K562 (cell line): ENCODE measurements around the gene ACTBL2. TPM values are rescaled to one million over a fixed set of nuclear protein-coding genes. Genes with fewer than 3 reads are reported as not detected.

Experiments
- ATAC-seq: fragments of 200-7000 bp; cut with Tn5 transposase; 3 replicates; pipeline ENCODE4 v1.9.1; 2020; ENCODE audit warnings: moderate library complexity
- BruUV-seq: library from RNA; stranded (reverse); fragments of 400-500 nt; replicated peaks from 2 replicates; lab custom pipeline; 2021; lab: Mats Ljungman, UMichigan
- CTCF ChIA-PET: fragments of 300-600 bp; formaldehyde crosslinking; extraction: SDS; loops from one replicate; lab custom pipeline; 2021; ENCODE audit warnings: low intra/inter-chr PET ratio; lab: Yijun Ruan, JAX
- POLR2A ChIA-PET: fragments of 300-600, 350-650 bp; sonication (Branson Sonifier 250); formaldehyde crosslinking; extraction: SDS; loops from one replicate; lab custom pipeline; 2021; ENCODE audit warnings: antibody characterized with exemption, inconsistent platforms; lab: Yijun Ruan, JAX
- DNase-seq, 4 experiments: peaks; one replicate each; pipeline versions ENCODE4 v3.0.0 to v3.0.0-alpha.2; 2011 to 2018; ENCODE audit warnings: low spot score in 3 of 4, mixed read lengths in 3 of 4; ENCODE audit errors: extremely low read depth in 1 of 4
- FAIRE-seq: peaks from 2 replicates; lab custom pipeline; 2011; peaks lifted over from hg19 to GRCh38; lab: Jason Lieb, UNC
- H2AFZ ChIP-seq: 2 replicates; pipeline ENCODE4 v1.6.0; 2011; ENCODE audit warnings: low read depth, low read length, control low read depth, inconsistent platforms
- H3K27ac ChIP-seq: fragments of 200-600 bp; 3 replicates; pipeline ENCODE4 v1.8.0; 2011; ENCODE audit warnings: low read depth, mild to moderate bottlenecking, control low read depth, inconsistent platforms, low read length, moderate library complexity, mixed read lengths; ENCODE audit errors: extremely low read depth
- H3K27me3 ChIP-seq, 2 experiments: fragments of 300-600 bp in 1 of 2; 2 replicates in 1 of 2; 3 replicates in 1 of 2; pipeline versions ENCODE4 v1.6.0 to v1.8.0; 2011; ENCODE audit warnings: inconsistent platforms in 2 of 2, low read length in 2 of 2, mild to moderate bottlenecking in 1 of 2, mixed read lengths in 1 of 2, moderate library complexity in 1 of 2; ENCODE audit not compliant: control insufficient read depth in 2 of 2, insufficient read depth in 2 of 2
- H3K36me3 ChIP-seq: fragments of 300-600 bp; 3 replicates; pipeline ENCODE4 v1.8.0; 2011; ENCODE audit warnings: mild to moderate bottlenecking, low read length, inconsistent platforms; ENCODE audit not compliant: control insufficient read depth, insufficient read depth
- H3K4me1 ChIP-seq, 2 experiments: fragments of 200-600 bp in 1 of 2; replicated peaks in 1 of 2; 2 replicates in 1 of 2; 3 replicates in 1 of 2; pipeline versions ENCODE4 v1.5.1 to v1.8.0; 2011; ENCODE audit warnings: inconsistent platforms in 2 of 2, low read length in 2 of 2, mild to moderate bottlenecking in 1 of 2, mixed read lengths in 1 of 2, moderate library complexity in 1 of 2; ENCODE audit not compliant: control insufficient read depth in 2 of 2, insufficient read depth in 2 of 2
- H3K4me2 ChIP-seq: 2 replicates; pipeline ENCODE4 v1.6.1; 2011; ENCODE audit warnings: low read length, control low read depth, inconsistent platforms, mixed read lengths; ENCODE audit not compliant: insufficient read depth
- H3K4me3 ChIP-seq: fragments of 200-600 bp; sonication (generic), shearing (Covaris generic); 2 replicates; pipeline ENCODE4 v1.5.1; 2016; ENCODE audit warnings: control low read depth, inconsistent platforms
- H3K79me2 ChIP-seq: fragments of 200-600 bp; 3 replicates; pipeline ENCODE4 v1.8.0; 2011; ENCODE audit warnings: low read length, inconsistent platforms; ENCODE audit not compliant: control insufficient read depth, insufficient read depth
- H3K9ac ChIP-seq, 2 experiments: 2 replicates each; pipeline versions ENCODE4 v1.6.0 to v1.6.1; 2011; ENCODE audit warnings: low read depth in 2 of 2, low read length in 2 of 2, control low read depth in 1 of 2, inconsistent platforms in 1 of 2, mild to moderate bottlenecking in 1 of 2, mixed read lengths in 1 of 2; ENCODE audit not compliant: insufficient read depth in 1 of 2
- H3K9me1 ChIP-seq: one replicate; pipeline ENCODE4 v1.6.0; 2011; ENCODE audit warnings: inconsistent platforms, mild to moderate bottlenecking, low read length, moderate library complexity; ENCODE audit not compliant: control insufficient read depth, insufficient read depth
- H3K9me3 ChIP-seq: replicated peaks from 2 replicates; pipeline ENCODE4 v1.5.1; 2011; ENCODE audit warnings: low read depth, low read length, inconsistent platforms; ENCODE audit not compliant: control insufficient read depth, insufficient read depth
- H4K20me1 ChIP-seq: replicated peaks from 2 replicates; pipeline ENCODE4 v1.6.1; 2011; ENCODE audit warnings: low read length, inconsistent platforms, mixed read lengths; ENCODE audit not compliant: control insufficient read depth, insufficient read depth
- BRF1 ChIP-seq: IDR thresholded peaks from 3 replicates; pipeline ENCODE4 v1.6.1; 2011; ENCODE audit warnings: borderline replicate concordance, mild to moderate bottlenecking; ENCODE audit not compliant: insufficient read length; ENCODE audit errors: extremely low read depth
- BRF2 ChIP-seq: IDR thresholded peaks from 3 replicates; pipeline ENCODE4 v1.6.1; 2011; ENCODE audit warnings: borderline replicate concordance, mild to moderate bottlenecking; ENCODE audit not compliant: insufficient read length, insufficient read depth
- DEAF1 ChIP-seq: fragments of 450-650 bp; formaldehyde crosslinking; IDR thresholded peaks from 2 replicates; pipeline ENCODE4 v1.4.0; 2020; ENCODE audit warnings: mild to moderate bottlenecking, moderate library complexity
- FUS ChIP-seq: fragments of 200-400 bp; formaldehyde crosslinking; optimal IDR thresholded peaks from 2 replicates; pipeline ENCODE3; 2017; ENCODE audit warnings: low read depth, low read length
- KLF10 ChIP-seq: fragments of 250-450 bp; sonication (Bioruptor Pico); IDR thresholded peaks from 2 replicates; pipeline ENCODE4 v1.6.1; 2021; ENCODE audit warnings: matching md5 sums
- REST ChIP-seq, 2 experiments: fragments of 450-650 bp; formaldehyde crosslinking in 1 of 2; IDR thresholded peaks; 2 replicates each; pipeline versions ENCODE4 v1.4.0 to v1.6.1; 2014 to 2020; ENCODE audit warnings: mild to moderate bottlenecking in 2 of 2, borderline replicate concordance in 1 of 2, low read depth in 1 of 2
- SIRT6 ChIP-seq: IDR thresholded peaks from one replicate; pipeline ENCODE4 v1.6.1; 2012; ENCODE audit warnings: low read depth, mild to moderate bottlenecking, control low read depth, inconsistent platforms, low read length, moderate library complexity
- SLC30A9 ChIP-seq: fragments of 250-450 bp; sonication (Bioruptor Pico); IDR thresholded peaks from 2 replicates; pipeline ENCODE4 v1.8.0; 2022; ENCODE audit warnings: mild to moderate bottlenecking, moderate library complexity
- SMC3 ChIP-seq: conservative IDR thresholded peaks from 2 replicates; pipeline ENCODE4 v1.6.1; 2011; ENCODE audit warnings: low read depth, low read length, improper control_type of control experiment; ENCODE audit not compliant: insufficient read depth
- SP2 ChIP-seq: IDR thresholded peaks from 2 replicates; pipeline ENCODE4 v1.6.1; 2011; ENCODE audit warnings: mild to moderate bottlenecking, low read depth, low read length, moderate library complexity; ENCODE audit not compliant: poor library complexity, severe bottlenecking; ENCODE audit errors: extremely low read depth
- ZNF830 ChIP-seq: fragments of 250-450 bp; sonication (Bioruptor Pico); IDR thresholded peaks from 2 replicates; pipeline ENCODE4 v1.5.0; 2021; ENCODE audit warnings: mild to moderate bottlenecking
- WGBS: fragments of 100-300 bp; shearing (Covaris generic); methylation state at CpG from one replicate; pipeline ENCODE4 v1.1.6; 2016; ENCODE audit warnings: low coverage, mixed read lengths; ENCODE audit not compliant: insufficient coverage; ENCODE audit errors: missing lambda C conversion rate; 5-methylcytosine and 5-hydroxymethylcytosine counted together
- in situ Hi-C: fragments of 300-500 bp; cut with MboI; formaldehyde crosslinking; loops from 4 replicates; pipeline ENCODE4 v1.15.0; 2018; ENCODE audit warnings: inconsistent platforms, mixed read lengths
- intact Hi-C: fragments of 100-400 bp; cut with micrococcal nuclease; formaldehyde crosslinking; loops from 2 replicates; pipeline ENCODE4 v1.14.2; 2022
- polyA plus RNA-seq, 8 experiments: library from polyadenylated mRNA; depleted of rRNA in 4 of 8; stranded (reverse) in 5 of 8; unstranded in 3 of 8; fragments of >200 nt; fragmentation: Nextera tagmentation in 2 of 8; fragmentation: Illumina TruSeq in 1 of 8; extraction: Ambion mirVana in 2 of 8; extraction: Trizol in 1 of 8; gene quantifications; 2 replicates each; pipeline versions ENCODE4 v1.2.1 to v1.2.3, GENCODE V29; 2011 to 2014; ENCODE audit warnings: inconsistent platforms in 1 of 8, missing spikeins in 1 of 8
- total RNA-seq, 7 experiments: library from RNA; depleted of rRNA in 6 of 7; stranded (reverse); fragments of >200 nt in 6 of 7; fragmentation: Illumina TruSeq in 2 of 7; extraction: Trizol in 2 of 7; gene quantifications; 2 replicates each; pipeline versions ENCODE4 v1.2.1 to v1.2.3, GENCODE V29; 2011 to 2021; ENCODE audit warnings: low replicate concordance in 1 of 7

Gene ACTBL2
- total and polyA plus RNA-seq, 9 of the 15 experiments (the other 6 are each of a cell fraction or from before 2014, with no cell fraction given), result not detected

GRCh38 chr5:57432876-57433275, 49.7 kb downstream of the ACTBL2 start:
- H3K36me3 ChIP-seq, result no peaks in the 10 kb centered on the region
- H3K9ac ChIP-seq, result no peak overlapping the region
- CTCF ChIA-PET, result interaction anchor here (1.0 to 1.4 kb wide), 2 partner anchors 134 to 531 kb away, joined by 3 to 9 read pairs; no protein-coding TSS in a partner anchor
- WGBS, result 4% methylated on average over 2 of the region's 2 CpGs
- no peaks in the 10 kb centered on the region for H4K20me1 ChIP-seq
- H3K27ac ChIP-seq, result no peak overlapping the region
- H3K4me2 ChIP-seq, result no peak overlapping the region
- no peaks in the 10 kb centered on the region for H3K4me1 ChIP-seq
- DNase-seq (peak in 3 of 4 experiments; percentile 13 to 41 (median 17)), FAIRE-seq (peak; percentile 40), ATAC-seq (peak; percentile 87)
- no peak overlapping the region for H3K4me3 ChIP-seq
- in situ Hi-C loops, result no loop called here
- no TSS peak for BruUV-seq
- intact Hi-C loops, result loop anchor here (1.0 kb wide), 2 partner anchors 95 to 134 kb away; no protein-coding TSS in a partner anchor
- no peak overlapping the region for H2AFZ ChIP-seq
- no peaks in the 10 kb centered on the region for H3K79me2 ChIP-seq
- no peaks in the 10 kb centered on the region for H3K9me3 ChIP-seq
- POLR2A ChIA-PET, result interaction anchor here (0.5 kb wide), 1 partner anchor 56 kb away, joined by 3 read pairs; no protein-coding TSS in a partner anchor
- H3K9me1 ChIP-seq, result no peaks in the 10 kb centered on the region
- peaks cover 0 to 10% of the 10 kb centered on the region in 2 experiments; a peak in 1 of 5 replicates for H3K27me3 ChIP-seq
- 0 out of 2 replicates have a peak, but pooled peaks have one; percentile 14 for TF ChIP-seq DEAF1
- TF ChIP-seq SIRT6, result no peak
- no peak for TF ChIP-seq SP2
- no peak for TF ChIP-seq SLC30A9 (CRISPR knock-in tag)
- TF ChIP-seq FUS, result no peak
- no peak for TF ChIP-seq KLF10 (CRISPR knock-in tag)
- TF ChIP-seq SMC3, result peak; percentile 54; the same call in 1 of the 2 replicates
- TF ChIP-seq ZNF830 (CRISPR knock-in tag), result no peak
- peak; percentile 67 for TF ChIP-seq REST (IDR thresholded peaks at IDR 0.05; ENCODE audit: borderline replicate concordance)
- TF ChIP-seq REST (CRISPR knock-in tag; IDR thresholded peaks at IDR 0.05; ENCODE audit: low read depth), result no peak
- TF ChIP-seq BRF2, result no peak
- TF ChIP-seq BRF1, result no peak
